Measurements from ENCODE around the gene LKAAEAR1. TPM values are rescaled to one million over a fixed set of nuclear protein-coding genes. Genes with fewer than 3 reads are reported as not detected.

The LKAAEAR1 gene
- total and polyA plus RNA-seq, 2 donors from 2014 or later = 0.31 TPM; not detected in 1

- H3K4me1 ChIP-seq (ENCODE audit: control insufficient read depth in 2 of 3, insufficient read depth in 2 of 3, low read depth in 1 of 3, low read length in 3 of 3) = peaks cover 0 to 17% (median 6%) of the 10 kb centered on the region in 3 donors
- no peaks in the 10 kb centered on the region for H3K27me3 ChIP-seq (ENCODE audit: control insufficient read depth, insufficient read depth, low read length)
- H3K9ac ChIP-seq (ENCODE audit: low read length in 3 of 3) = no peak overlapping the region
- no peak for DNase-seq
- no peak overlapping the region for H3K27ac ChIP-seq (ENCODE audit: low read depth in 2 of 2, low read length in 2 of 2)
- FAIRE-seq = no peak
- H3K36me3 ChIP-seq (ENCODE audit: control insufficient read depth in 2 of 3, insufficient read depth in 3 of 3, low read length in 3 of 3) = no peaks in the 10 kb centered on the region
- intact Hi-C loops (cut with DNase I) = no loop called here
- no peak for TF ChIP-seq CTCF (IDR thresholded peaks at IDR 0.05; ENCODE audit: borderline replicate concordance, extremely low read depth, insufficient read depth)
- no peak overlapping the region for H3K4me3 ChIP-seq (ENCODE audit: low read length in 3 of 3)
- no peaks in the 10 kb centered on the region for H3K9me3 ChIP-seq (ENCODE audit: control insufficient read depth in 2 of 3, insufficient read depth in 1 of 3, low read length in 3 of 3)
Measured at GRCh38 chr20:64067005-64067632, 17.1 kb downstream of the LKAAEAR1 start.

DNA sequence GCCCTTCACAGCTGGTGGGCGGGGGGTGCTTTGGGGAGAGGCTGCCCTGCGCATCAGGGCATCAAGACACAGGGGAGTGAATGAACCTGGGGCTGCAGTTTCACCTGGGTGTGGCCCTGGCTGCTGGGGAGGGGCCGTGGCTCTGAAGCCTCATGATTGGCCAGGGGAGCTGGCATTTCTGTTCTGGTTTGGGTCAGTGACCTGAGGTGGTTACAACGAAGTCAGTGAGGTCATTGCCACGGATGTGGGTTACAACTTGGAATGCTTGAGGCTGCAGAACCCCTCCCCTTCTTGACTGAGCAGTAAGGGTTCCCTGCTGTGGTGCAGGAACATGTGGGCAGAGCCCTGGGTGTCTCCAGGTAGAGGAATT is 18.2 kb downstream of the LKAAEAR1 start:
- Histone ChIP-seq H3K4me3 (ENCODE audit: low read length in 3 of 3) (no peak overlapping the region), H3K36me3 (ENCODE audit: control insufficient read depth in 2 of 3, insufficient read depth in 3 of 3, low read length in 3 of 3) (no peaks in the 10 kb centered on the region), H3K27ac (ENCODE audit: low read depth in 2 of 2, low read length in 2 of 2) (no peak overlapping the region), H3K4me1 (ENCODE audit: control insufficient read depth in 2 of 3, insufficient read depth in 2 of 3, low read depth in 1 of 3, low read length in 3 of 3) (peaks cover 0 to 18% (median 6%) of the 10 kb centered on the region in 3 donors), H3K9ac (ENCODE audit: low read length in 3 of 3) (no peak overlapping the region), H3K27me3 (ENCODE audit: control insufficient read depth, insufficient read depth, low read length) (no peaks in the 10 kb centered on the region), H3K9me3 (ENCODE audit: control insufficient read depth in 2 of 3, insufficient read depth in 1 of 3, low read length in 3 of 3) (no peaks in the 10 kb centered on the region)
- no peak for DNase-seq
- intact Hi-C loops (cut with DNase I) = no loop called here
- no peak for FAIRE-seq
- no peak for TF ChIP-seq CTCF (IDR thresholded peaks at IDR 0.05; ENCODE audit: borderline replicate concordance, extremely low read depth, insufficient read depth)

GRCh38 chr20:64065062-64065973 is 18.9 kb downstream of the LKAAEAR1 start:
- FAIRE-seq (no peak), DNase-seq (no peak)
- no peaks in the 10 kb centered on the region for H3K27me3 ChIP-seq (ENCODE audit: control insufficient read depth, insufficient read depth, low read length)
- H3K4me1 ChIP-seq (ENCODE audit: control insufficient read depth in 2 of 3, insufficient read depth in 2 of 3, low read depth in 1 of 3, low read length in 3 of 3) = peaks cover 0 to 18% (median 6%) of the 10 kb centered on the region in 3 donors
- no peaks in the 10 kb centered on the region for H3K36me3 ChIP-seq (ENCODE audit: control insufficient read depth in 2 of 3, insufficient read depth in 3 of 3, low read length in 3 of 3)
- no peak overlapping the region for H3K27ac ChIP-seq (ENCODE audit: low read depth in 2 of 2, low read length in 2 of 2)
- H3K9ac ChIP-seq (ENCODE audit: low read length in 3 of 3) = no peak overlapping the region
- intact Hi-C loops (cut with DNase I) = no loop called here
- no peaks in the 10 kb centered on the region for H3K9me3 ChIP-seq (ENCODE audit: control insufficient read depth in 2 of 3, insufficient read depth in 1 of 3, low read length in 3 of 3)
- H3K4me3 ChIP-seq (ENCODE audit: low read length in 3 of 3) = no peak overlapping the region
- TF ChIP-seq CTCF (IDR thresholded peaks at IDR 0.05; ENCODE audit: borderline replicate concordance, extremely low read depth, insufficient read depth) = no peak
